Activated B cell treated with CpG ODN at 0.5 μM for 24 hours (primary cell): Measurements from ENCODE around the gene CD1C. TPM values are rescaled to one million over a fixed set of nuclear protein-coding genes. Genes with fewer than 3 reads are reported as not detected.

Experiments used
- ATAC-seq: fragments of 200-7000 bp; cut with Tn5 transposase; one replicate; pipeline ENCODE4 v1.10.0; 2021; ENCODE audit warnings: low read depth, mild to moderate bottlenecking, moderate library complexity
- CTCF ChIA-PET: fragments of 350-600 bp; sonication (Branson Sonifier 250); formaldehyde crosslinking; loops from one replicate; lab custom pipeline; 2021; ENCODE audit warnings: antibody characterized with exemption; lab: Charles Lee
- POLR2A ChIA-PET: fragments of 350-600 bp; sonication (Branson Sonifier 250); formaldehyde crosslinking; loops from one replicate; lab custom pipeline; 2021; ENCODE audit warnings: antibody characterized with exemption; lab: Charles Lee
- DNase-seq: peaks from one replicate; pipeline ENCODE4 v3.0.0; 2022
- H3K27ac Mint-ChIP-seq: one replicate; pipeline ENCODE4 v1.8.0; 2020; ENCODE audit warnings: mixed read lengths
- H3K27me3 Mint-ChIP-seq: one replicate; pipeline ENCODE4 v1.8.0; 2021; ENCODE audit warnings: mixed read lengths
- H3K36me3 Mint-ChIP-seq: one replicate; pipeline ENCODE4 v1.8.0; 2021; ENCODE audit warnings: low read depth, mixed read lengths
- H3K4me1 Mint-ChIP-seq: one replicate; pipeline ENCODE4 v1.8.0; 2021; ENCODE audit warnings: mixed read lengths
- H3K4me3 Mint-ChIP-seq: one replicate; pipeline ENCODE4 v1.8.0; 2020; ENCODE audit warnings: mild to moderate bottlenecking, mixed read lengths
- H3K9me3 Mint-ChIP-seq: one replicate; pipeline ENCODE4 v1.8.0; 2020; ENCODE audit warnings: mixed read lengths
- intact Hi-C: fragments of 100-400 bp; cut with micrococcal nuclease; formaldehyde crosslinking; loops from one replicate; pipeline ENCODE4 v1.15.1; 2024
- total RNA-seq: library from RNA; stranded (reverse); gene quantifications from 2 replicates; pipeline ENCODE4 v1.2.3, GENCODE V29; 2022
- TF ChIP-seq, protein P1 (sequence below): fragments of 200-600 bp; IDR thresholded peaks from one replicate; pipeline ENCODE4 v1.8.0; 2022; ENCODE audit warnings: antibody characterized with exemption, mild to moderate bottlenecking

Gene CD1C
- total RNA-seq, 1 donor from 2014 or later: 37.3 TPM

- Mint-ChIP-seq H3K36me3 (peaks cover 3% of the 10 kb centered on the region), H3K27me3 (no peaks in the 10 kb centered on the region), H3K27ac (no peak overlapping the region), H3K4me3 (no peak overlapping the region), H3K9me3 (peaks cover 9% of the 10 kb centered on the region), H3K4me1 (peaks cover 21% of the 10 kb centered on the region)
- CTCF ChIA-PET: no interaction called here
- POLR2A ChIA-PET: interaction anchor here (0.7 kb wide), 1 partner anchor 24 kb away, joined by 5 read pairs; no protein-coding TSS in a partner anchor
- TF ChIP-seq, protein P1, sequence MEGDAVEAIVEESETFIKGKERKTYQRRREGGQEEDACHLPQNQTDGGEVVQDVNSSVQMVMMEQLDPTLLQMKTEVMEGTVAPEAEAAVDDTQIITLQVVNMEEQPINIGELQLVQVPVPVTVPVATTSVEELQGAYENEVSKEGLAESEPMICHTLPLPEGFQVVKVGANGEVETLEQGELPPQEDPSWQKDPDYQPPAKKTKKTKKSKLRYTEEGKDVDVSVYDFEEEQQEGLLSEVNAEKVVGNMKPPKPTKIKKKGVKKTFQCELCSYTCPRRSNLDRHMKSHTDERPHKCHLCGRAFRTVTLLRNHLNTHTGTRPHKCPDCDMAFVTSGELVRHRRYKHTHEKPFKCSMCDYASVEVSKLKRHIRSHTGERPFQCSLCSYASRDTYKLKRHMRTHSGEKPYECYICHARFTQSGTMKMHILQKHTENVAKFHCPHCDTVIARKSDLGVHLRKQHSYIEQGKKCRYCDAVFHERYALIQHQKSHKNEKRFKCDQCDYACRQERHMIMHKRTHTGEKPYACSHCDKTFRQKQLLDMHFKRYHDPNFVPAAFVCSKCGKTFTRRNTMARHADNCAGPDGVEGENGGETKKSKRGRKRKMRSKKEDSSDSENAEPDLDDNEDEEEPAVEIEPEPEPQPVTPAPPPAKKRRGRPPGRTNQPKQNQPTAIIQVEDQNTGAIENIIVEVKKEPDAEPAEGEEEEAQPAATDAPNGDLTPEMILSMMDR: no peak
- DNase-seq: no peak
- intact Hi-C loops: no loop called here
- no peak for ATAC-seq
Observed at GRCh38 chr1:158311066-158311465, 21.3 kb downstream of the CD1C start.

GRCh38 chr1:158323866-158324265, 34.1 kb downstream of the CD1C start:
- TF ChIP-seq, protein P1: no peak
- Mint-ChIP-seq H3K9me3 (peaks cover 8% of the 10 kb centered on the region), H3K27me3 (no peaks in the 10 kb centered on the region), H3K36me3 (peaks cover 6% of the 10 kb centered on the region), H3K4me3 (no peak overlapping the region), H3K27ac (no peak overlapping the region), H3K4me1 (peaks cover 28% of the 10 kb centered on the region)
- no peak for ATAC-seq
- ChIA-PET POLR2A (interaction anchor here (0.7 to 2.6 kb wide), 2 partner anchors 38 to 210 kb away, joined by 3 to 12 read pairs; no protein-coding TSS in a partner anchor), CTCF (interaction anchor here (0.8 to 5.4 kb wide), 3 partner anchors 120 to 446 kb away, joined by 3 to 33 read pairs (median 3); no protein-coding TSS in a partner anchor)
- intact Hi-C loops: loop anchor here (2.0 kb wide), 1 partner anchor 39 kb away; no protein-coding TSS in a partner anchor
- DNase-seq: no peak

DNA sequence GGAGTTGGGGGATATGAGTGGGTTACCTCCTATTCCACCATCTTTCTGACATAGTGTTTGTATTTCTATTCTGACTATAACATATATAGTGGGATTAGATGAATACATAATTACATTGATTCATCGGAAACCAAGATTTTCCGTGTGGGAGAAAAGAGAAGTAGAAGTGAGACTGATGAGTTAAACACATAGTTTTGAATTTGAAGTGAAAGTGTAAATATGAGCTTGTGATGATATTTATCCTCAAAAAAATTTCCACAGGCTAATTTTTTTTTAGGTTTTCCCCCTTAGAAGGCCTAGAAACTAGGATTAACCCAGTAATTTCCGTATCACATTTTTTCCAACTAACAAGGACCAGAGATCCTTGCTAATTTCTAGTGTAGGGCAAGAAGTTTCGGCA, 34.7 kb downstream of the CD1C start:
- Mint-ChIP-seq H3K4me3 (peak overlapping the region; percentile 41), H3K27me3 (no peaks in the 10 kb centered on the region), H3K4me1 (peaks cover 26% of the 10 kb centered on the region), H3K27ac (peak overlapping the region; percentile 59), H3K36me3 (peaks cover 6% of the 10 kb centered on the region), H3K9me3 (peaks cover 8% of the 10 kb centered on the region)
- ATAC-seq (no peak), DNase-seq (no peak)
- intact Hi-C loops: loop anchor here (2.0 kb wide), 1 partner anchor 40 kb away; no protein-coding TSS in a partner anchor
- TF ChIP-seq, protein P1: no peak
- ChIA-PET CTCF (interaction anchor here (0.8 to 5.4 kb wide), 4 partner anchors 35 to 447 kb away, joined by 3 to 33 read pairs (median 3); no protein-coding TSS in a partner anchor), POLR2A (interaction anchor here (0.7 to 2.6 kb wide), 2 partner anchors 39 to 210 kb away, joined by 3 to 12 read pairs; no protein-coding TSS in a partner anchor)

DNA sequence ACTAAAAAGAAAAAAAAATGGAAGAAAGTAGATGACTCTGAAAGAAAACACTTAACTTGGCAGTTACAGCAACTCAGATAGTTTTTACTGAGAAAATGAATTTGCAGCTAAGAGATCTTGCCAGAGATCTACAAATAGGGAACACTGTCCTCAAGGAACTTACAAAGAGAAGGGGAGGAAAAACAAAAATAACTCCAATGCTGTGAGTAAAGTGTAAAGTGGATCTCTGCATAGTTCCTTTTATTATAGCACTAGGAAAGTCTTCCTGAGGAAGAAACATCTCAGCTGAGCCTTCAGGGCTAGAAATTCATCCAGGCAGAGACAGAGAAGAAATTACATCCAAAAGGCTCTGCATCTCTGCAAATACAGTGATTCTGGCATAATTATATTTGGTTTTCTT, 37.8 kb downstream of the CD1C start:
- intact Hi-C loops: no loop called here
- CTCF ChIA-PET: interaction anchor here (7.3 kb wide), 1 partner anchor 123 kb away, joined by 232 read pairs; no protein-coding TSS in a partner anchor
- no peak overlapping the region for H3K4me3 Mint-ChIP-seq

GRCh38 chr1:158328426-158328825, 38.7 kb downstream of the CD1C start:
- Mint-ChIP-seq H3K27ac (no peak overlapping the region), H3K27me3 (no peaks in the 10 kb centered on the region), H3K4me1 (peaks cover 23% of the 10 kb centered on the region), H3K36me3 (peaks cover 1% of the 10 kb centered on the region), H3K4me3 (no peak overlapping the region), H3K9me3 (peaks cover 2% of the 10 kb centered on the region)
- ChIA-PET CTCF (interaction anchor here (1.8 to 7.3 kb wide), 4 partner anchors 39 to 144 kb away, joined by 11 to 232 read pairs (median 18); partner anchors contain the start of gene CD1C), POLR2A (no interaction called here)
- no peak for ATAC-seq
- intact Hi-C loops: no loop called here
- TF ChIP-seq, protein P1: no peak
- DNase-seq: no peak

More for the DNA sequence above, 37.8 kb downstream of the CD1C start:
- peaks cover 6% of the 10 kb centered on the region for H3K36me3 Mint-ChIP-seq
- H3K4me1 Mint-ChIP-seq: peaks cover 15% of the 10 kb centered on the region
- DNase-seq: no peak
- H3K9me3 Mint-ChIP-seq: peaks cover 8% of the 10 kb centered on the region
- TF ChIP-seq, protein P1: no peak
- no peak for ATAC-seq
- H3K27ac Mint-ChIP-seq: no peak overlapping the region
- POLR2A ChIA-PET: no interaction called here
- H3K27me3 Mint-ChIP-seq: no peaks in the 10 kb centered on the region
